Measurements from ENCODE around the gene CFAP58.

The CFAP58 gene

GRCh38 chr10:104353325-104354048, at the start of gene CFAP58:
Gene CFAP58 (plus strand): TSS chr10:104353833. CDS start chr10:104353898, 65 bp downstream.
- TF ChIP-seq GATA3 (IDR thresholded peaks at IDR 0.05; ENCODE audit: low read depth, low read length) = no peak
- no peak for TF ChIP-seq GATA2 (IDR thresholded peaks at IDR 0.05; ENCODE audit: low read depth, low read length)

GRCh38 chr10:104304356-104304745, 49.3 kb upstream of the CFAP58 start:
- TF ChIP-seq GATA3 (IDR thresholded peaks at IDR 0.05; ENCODE audit: low read depth, low read length) = no peak
- no peak for TF ChIP-seq GATA2 (IDR thresholded peaks at IDR 0.05; ENCODE audit: low read depth, low read length)

- TF ChIP-seq GATA2 (IDR thresholded peaks at IDR 0.05; ENCODE audit: low read depth, low read length) (no peak), GATA3 (IDR thresholded peaks at IDR 0.05; ENCODE audit: low read depth, low read length) (no peak)
Measured at GRCh38 chr10:104304927-104305326, 48.7 kb upstream of the CFAP58 start.

GRCh38 chr10:104306897-104307296, 46.7 kb upstream of the CFAP58 start:
- TF ChIP-seq GATA2 (IDR thresholded peaks at IDR 0.05; ENCODE audit: low read depth, low read length) (no peak), GATA3 (IDR thresholded peaks at IDR 0.05; ENCODE audit: low read depth, low read length) (no peak)

- TF ChIP-seq GATA2 (IDR thresholded peaks at IDR 0.05; ENCODE audit: low read depth, low read length) = no peak
- TF ChIP-seq GATA3 (IDR thresholded peaks at IDR 0.05; ENCODE audit: low read depth, low read length) = no peak
Measured at GRCh38 chr10:104307576-104308438, 45.8 kb upstream of the CFAP58 start.

- no peak for TF ChIP-seq GATA2 (IDR thresholded peaks at IDR 0.05; ENCODE audit: low read depth, low read length)
- TF ChIP-seq GATA3 (IDR thresholded peaks at IDR 0.05; ENCODE audit: low read depth, low read length) = no peak
Measured at GRCh38 chr10:104308439-104308903, 45.2 kb upstream of the CFAP58 start.

GRCh38 chr10:104309980-104310978, 43.4 kb upstream of the CFAP58 start:
- TF ChIP-seq GATA3 (IDR thresholded peaks at IDR 0.05; ENCODE audit: low read depth, low read length) (no peak), GATA2 (IDR thresholded peaks at IDR 0.05; ENCODE audit: low read depth, low read length) (peak; percentile 22; the same call in 1 of the 2 replicates)

GRCh38 chr10:104311184-104311720, 42.4 kb upstream of the CFAP58 start:
- TF ChIP-seq GATA3 (IDR thresholded peaks at IDR 0.05; ENCODE audit: low read depth, low read length) (no peak), GATA2 (IDR thresholded peaks at IDR 0.05; ENCODE audit: low read depth, low read length) (no peak)

GRCh38 chr10:104314591-104315485, 38.8 kb upstream of the CFAP58 start:
- TF ChIP-seq GATA3 (IDR thresholded peaks at IDR 0.05; ENCODE audit: low read depth, low read length) (no peak), GATA2 (IDR thresholded peaks at IDR 0.05; ENCODE audit: low read depth, low read length) (no peak)

- TF ChIP-seq GATA2 (IDR thresholded peaks at IDR 0.05; ENCODE audit: low read depth, low read length) = no peak
- no peak for TF ChIP-seq GATA3 (IDR thresholded peaks at IDR 0.05; ENCODE audit: low read depth, low read length)
Measured at GRCh38 chr10:104315486-104315921, 38.1 kb upstream of the CFAP58 start.

- TF ChIP-seq GATA3 (IDR thresholded peaks at IDR 0.05; ENCODE audit: low read depth, low read length) (no peak), GATA2 (IDR thresholded peaks at IDR 0.05; ENCODE audit: low read depth, low read length) (no peak)
Measured at GRCh38 chr10:104316321-104317099, 37.1 kb upstream of the CFAP58 start.

Data from SH-SY5Y (cell line).